ENCODE data around the gene C10orf90. TPM values are rescaled to one million over a fixed set of nuclear protein-coding genes. Genes with fewer than 3 reads are reported as not detected.
A peak's percentile ranks its signal among the peaks of the same experiment; 100 is the strongest.
"Not testable (repeated sequence)": the region's sequence is repeated elsewhere in the genome, so short reads cannot be mapped to it uniquely, and the experiment has no call there.

The C10orf90 gene
- total RNA-seq, 2 donors from 2014 or later, result 0.43 TPM; not detected in 1

DNA sequence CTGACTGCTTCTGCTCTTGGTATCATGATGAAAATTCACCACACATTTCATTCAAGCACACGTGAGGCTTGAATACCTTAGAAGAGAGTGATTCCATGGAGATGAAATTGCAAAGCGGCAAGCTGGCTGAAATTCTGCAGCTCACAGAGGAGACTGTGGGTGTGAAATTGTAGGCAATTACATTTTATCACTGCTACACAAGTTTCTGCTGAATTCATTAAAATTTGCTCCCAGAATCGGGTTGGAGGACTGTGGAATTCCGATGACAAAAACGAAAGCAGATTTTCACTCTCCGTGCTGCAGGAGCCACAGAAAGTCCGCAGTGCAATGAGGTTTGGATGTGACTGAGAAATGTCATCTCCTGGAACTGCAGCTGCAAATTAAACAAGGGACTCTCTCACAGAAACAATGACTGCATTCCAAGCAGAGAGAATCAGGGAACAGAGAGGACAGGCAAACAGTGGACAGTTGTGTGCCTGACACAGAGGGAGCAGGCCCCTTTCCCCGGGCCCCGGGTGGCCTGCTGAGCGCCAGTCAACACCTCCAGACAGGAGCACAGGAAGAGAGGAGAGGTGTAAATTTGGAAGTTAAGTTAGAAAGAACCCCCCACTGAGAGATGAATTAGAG is 109.1 kb downstream of the C10orf90 start:
- TF ChIP-seq, protein P1, sequence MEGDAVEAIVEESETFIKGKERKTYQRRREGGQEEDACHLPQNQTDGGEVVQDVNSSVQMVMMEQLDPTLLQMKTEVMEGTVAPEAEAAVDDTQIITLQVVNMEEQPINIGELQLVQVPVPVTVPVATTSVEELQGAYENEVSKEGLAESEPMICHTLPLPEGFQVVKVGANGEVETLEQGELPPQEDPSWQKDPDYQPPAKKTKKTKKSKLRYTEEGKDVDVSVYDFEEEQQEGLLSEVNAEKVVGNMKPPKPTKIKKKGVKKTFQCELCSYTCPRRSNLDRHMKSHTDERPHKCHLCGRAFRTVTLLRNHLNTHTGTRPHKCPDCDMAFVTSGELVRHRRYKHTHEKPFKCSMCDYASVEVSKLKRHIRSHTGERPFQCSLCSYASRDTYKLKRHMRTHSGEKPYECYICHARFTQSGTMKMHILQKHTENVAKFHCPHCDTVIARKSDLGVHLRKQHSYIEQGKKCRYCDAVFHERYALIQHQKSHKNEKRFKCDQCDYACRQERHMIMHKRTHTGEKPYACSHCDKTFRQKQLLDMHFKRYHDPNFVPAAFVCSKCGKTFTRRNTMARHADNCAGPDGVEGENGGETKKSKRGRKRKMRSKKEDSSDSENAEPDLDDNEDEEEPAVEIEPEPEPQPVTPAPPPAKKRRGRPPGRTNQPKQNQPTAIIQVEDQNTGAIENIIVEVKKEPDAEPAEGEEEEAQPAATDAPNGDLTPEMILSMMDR (IDR thresholded peaks at IDR 0.05), result no peak
- Histone ChIP-seq H3K27ac (no peak overlapping the region), H3K36me3 (no peaks in the 10 kb centered on the region), H3K4me3 (peak overlapping the region in 1 of 2 donors; percentile 10), H3K4me1 (peaks cover 0 to 13% of the 10 kb centered on the region in 2 donors), H3K9me3 (no peaks in the 10 kb centered on the region), H3K27me3 (no peaks in the 10 kb centered on the region)
- no peak for DNase-seq (ENCODE audit: low spot score)

DNA sequence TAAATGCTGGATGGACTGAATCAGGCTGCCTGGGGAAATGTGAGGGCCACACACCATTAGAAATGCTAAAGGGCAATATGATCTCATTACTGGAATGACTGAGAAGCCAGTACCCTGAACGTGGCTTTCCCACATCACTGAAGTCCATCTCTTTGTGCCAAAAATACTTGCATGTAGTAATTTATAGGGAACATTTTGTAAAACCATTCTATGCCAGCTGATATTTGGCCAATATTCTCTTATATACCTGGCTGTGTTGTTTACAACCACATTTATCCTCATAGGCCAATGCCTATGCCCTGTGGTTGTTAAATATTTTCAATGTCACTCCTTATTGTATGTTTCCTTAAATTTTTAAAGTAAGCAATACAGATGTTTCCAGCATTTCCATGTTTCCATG is 111.6 kb downstream of the C10orf90 start:
- Histone ChIP-seq H3K4me3 (no peak overlapping the region), H3K9me3 (no peaks in the 10 kb centered on the region), H3K27me3 (no peaks in the 10 kb centered on the region), H3K27ac (no peak overlapping the region), H3K4me1 (peaks cover 0 to 13% of the 10 kb centered on the region in 2 donors), H3K36me3 (no peaks in the 10 kb centered on the region)
- no peak for DNase-seq (ENCODE audit: low spot score)
- TF ChIP-seq, protein P1 (IDR thresholded peaks at IDR 0.05), result no peak

DNA sequence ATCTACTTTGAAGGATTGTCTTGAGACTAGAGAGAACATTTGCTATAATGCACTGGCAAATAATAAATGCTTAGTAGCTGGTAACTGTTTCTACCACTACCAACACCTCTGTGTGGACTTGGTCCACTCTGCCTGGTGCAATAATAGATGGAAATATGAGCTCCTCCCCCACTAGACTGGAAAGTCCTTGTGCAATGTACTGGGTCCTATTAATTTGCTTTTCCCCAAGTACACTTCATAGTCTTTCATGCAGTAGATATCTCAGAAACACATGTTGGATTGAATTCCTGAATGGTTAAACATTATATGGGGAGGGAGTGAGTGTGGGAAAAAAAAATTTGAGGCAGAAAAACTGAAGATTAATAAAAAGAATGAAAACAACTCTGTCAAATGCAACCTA is 119.3 kb downstream of the C10orf90 start:
- no peaks in the 10 kb centered on the region for H3K4me1 ChIP-seq
- H3K4me3 ChIP-seq, result no peak overlapping the region
- no peak for DNase-seq (ENCODE audit: low spot score)
- no peaks in the 10 kb centered on the region for H3K27me3 ChIP-seq
- H3K27ac ChIP-seq, result no peak overlapping the region
- TF ChIP-seq, protein P1 (IDR thresholded peaks at IDR 0.05), result no peak
- H3K9me3 ChIP-seq, result no peaks in the 10 kb centered on the region
- no peaks in the 10 kb centered on the region for H3K36me3 ChIP-seq

DNA sequence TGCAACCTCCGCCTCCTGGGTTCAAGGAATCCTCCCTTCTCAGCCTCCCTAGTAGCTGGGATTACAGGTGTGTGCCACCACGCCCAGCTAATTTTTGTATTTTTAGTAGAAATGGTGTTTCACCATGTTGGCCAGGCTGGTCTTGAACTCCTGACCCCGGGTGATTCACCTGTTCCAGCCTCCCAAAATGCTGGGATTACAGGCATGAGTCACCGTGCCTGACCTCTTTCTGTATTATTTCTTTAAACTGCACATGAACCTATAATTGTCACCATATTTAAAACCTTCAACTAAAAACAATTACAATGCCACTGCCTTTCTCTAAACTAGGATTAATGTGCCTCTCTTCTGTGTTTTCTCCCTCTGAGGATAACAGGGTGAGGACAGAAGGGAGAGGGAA is 119.9 kb downstream of the C10orf90 start:
- not testable (repeated sequence) for H3K9me3 ChIP-seq; H3K4me3 ChIP-seq; H3K27ac ChIP-seq; H3K4me1 ChIP-seq; DNase-seq (ENCODE audit: low spot score); H3K27me3 ChIP-seq; H3K36me3 ChIP-seq

DNA sequence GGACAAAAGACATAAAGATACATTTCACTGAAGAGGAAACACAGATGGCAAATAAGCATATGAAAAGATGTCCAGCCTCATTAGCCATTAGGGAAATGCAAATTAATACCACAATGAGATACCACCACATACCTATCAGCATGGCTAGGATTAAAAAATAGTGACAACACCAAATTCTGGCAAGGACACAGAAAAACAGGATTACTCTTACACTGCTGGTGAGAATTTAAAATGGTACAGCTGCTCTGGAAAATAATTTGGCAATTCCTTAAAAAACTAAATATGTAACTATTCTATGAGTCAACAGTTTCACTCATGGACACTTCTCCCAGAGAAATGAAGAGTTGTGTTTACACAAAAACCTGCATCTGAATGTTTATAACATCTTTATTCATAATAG is 121.1 kb downstream of the C10orf90 start:
- TF ChIP-seq, protein P1 (IDR thresholded peaks at IDR 0.05), result no peak
- Histone ChIP-seq H3K4me3 (no peak overlapping the region), H3K27ac (no peak overlapping the region), H3K9me3 (no peaks in the 10 kb centered on the region), H3K4me1 (no peaks in the 10 kb centered on the region), H3K36me3 (no peaks in the 10 kb centered on the region), H3K27me3 (no peaks in the 10 kb centered on the region)
- no peak for DNase-seq (ENCODE audit: low spot score)

DNA sequence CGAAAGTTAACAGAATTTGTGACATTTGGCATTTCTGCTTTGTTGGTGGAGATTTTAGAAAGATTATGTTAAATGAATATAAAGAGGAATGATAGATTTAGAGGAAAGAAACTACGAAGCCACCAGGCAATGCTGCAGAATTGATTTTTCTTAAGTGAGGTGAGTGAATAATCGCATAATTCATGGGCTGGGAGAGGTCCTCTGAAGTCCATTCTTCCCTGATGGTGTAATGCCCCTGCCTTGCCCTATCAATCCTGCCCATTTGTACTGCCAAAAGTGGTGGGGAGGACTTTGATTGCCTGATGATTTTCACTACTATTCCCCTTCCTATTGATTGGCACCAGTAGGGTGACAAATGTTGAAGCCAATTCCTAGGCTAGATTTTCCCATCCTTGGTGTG is 125.9 kb downstream of the C10orf90 start:
- Histone ChIP-seq H3K4me3 (no peak overlapping the region), H3K27me3 (no peaks in the 10 kb centered on the region), H3K36me3 (no peaks in the 10 kb centered on the region), H3K9me3 (no peaks in the 10 kb centered on the region), H3K4me1 (no peaks in the 10 kb centered on the region), H3K27ac (no peak overlapping the region)
- TF ChIP-seq, protein P1 (IDR thresholded peaks at IDR 0.05), result no peak
- DNase-seq (ENCODE audit: low spot score), result no peak

Measured in right atrium auricular region (tissue), 2 donors.